GM21576 (cell line): Measurements from ENCODE around the gene NTM.

ENCODE experiments used
- ATAC-seq: cut with Tn5 transposase; IDR thresholded peaks from one replicate; pipeline ENCODE4 v1.9.1; 2021; ENCODE audit warnings: mild to moderate bottlenecking, moderate library complexity; ENCODE audit not compliant: unreplicated experiment

NTM gene

DNA sequence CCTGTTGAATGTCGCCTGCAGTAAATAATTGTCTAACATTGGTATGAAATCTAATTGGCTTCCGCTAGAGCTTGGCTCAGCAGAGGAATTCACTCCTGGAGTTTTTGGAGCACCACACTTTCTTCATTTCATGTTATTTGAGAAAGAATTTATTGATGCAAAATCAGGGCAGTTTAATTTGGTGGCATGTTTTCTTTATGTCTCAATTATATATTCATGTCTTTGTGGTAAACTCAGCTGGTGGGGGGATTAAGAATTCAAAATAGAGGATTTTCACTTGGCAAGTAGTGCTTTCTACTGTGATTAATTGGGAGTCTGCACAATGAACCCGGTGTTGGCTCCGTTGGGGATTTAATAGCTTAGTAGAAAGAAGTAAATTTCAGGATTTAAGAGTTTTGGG lies 784.4 kb downstream of the NTM start:
- ATAC-seq, result no peak

DNA sequence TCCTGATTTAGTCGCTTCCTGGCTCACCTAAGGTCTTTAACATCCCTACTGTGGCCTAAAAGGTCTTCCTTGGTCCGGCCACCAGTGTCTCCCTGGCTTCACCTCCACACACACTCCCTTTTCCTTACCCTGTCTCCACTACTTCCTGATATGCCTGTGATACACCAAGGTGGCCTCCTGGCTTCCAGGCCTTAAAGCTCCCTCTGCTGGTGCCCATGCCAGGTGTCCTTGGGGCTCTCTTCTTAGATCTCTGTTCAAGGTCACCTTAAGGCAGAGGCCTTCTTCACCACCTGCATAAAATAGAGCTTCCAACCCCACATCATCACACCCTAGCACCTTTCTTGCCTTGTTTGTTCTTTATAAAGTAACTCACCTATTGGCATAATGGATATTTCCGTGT lies 787.7 kb downstream of the NTM start:
- no peak for ATAC-seq

DNA sequence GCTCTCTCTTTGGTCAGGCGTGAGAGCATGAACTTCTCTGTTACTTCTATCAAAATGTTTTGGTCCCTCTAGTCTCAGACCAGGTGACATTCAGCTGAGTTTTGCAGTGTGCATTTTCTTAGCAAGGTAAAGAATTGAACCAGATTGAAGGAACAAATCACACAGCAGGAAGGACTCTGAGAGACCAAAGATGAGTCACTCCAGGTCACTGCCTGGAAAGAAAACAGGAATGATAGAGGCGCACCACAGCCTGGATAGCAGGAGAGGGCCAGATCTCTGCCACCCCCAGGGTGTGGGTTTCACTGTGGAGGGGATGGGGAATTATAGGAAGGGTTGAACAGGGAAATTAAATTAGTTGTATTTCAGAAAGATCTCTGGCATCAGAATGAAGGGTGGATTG lies 788.3 kb downstream of the NTM start:
- ATAC-seq, result no peak

DNA sequence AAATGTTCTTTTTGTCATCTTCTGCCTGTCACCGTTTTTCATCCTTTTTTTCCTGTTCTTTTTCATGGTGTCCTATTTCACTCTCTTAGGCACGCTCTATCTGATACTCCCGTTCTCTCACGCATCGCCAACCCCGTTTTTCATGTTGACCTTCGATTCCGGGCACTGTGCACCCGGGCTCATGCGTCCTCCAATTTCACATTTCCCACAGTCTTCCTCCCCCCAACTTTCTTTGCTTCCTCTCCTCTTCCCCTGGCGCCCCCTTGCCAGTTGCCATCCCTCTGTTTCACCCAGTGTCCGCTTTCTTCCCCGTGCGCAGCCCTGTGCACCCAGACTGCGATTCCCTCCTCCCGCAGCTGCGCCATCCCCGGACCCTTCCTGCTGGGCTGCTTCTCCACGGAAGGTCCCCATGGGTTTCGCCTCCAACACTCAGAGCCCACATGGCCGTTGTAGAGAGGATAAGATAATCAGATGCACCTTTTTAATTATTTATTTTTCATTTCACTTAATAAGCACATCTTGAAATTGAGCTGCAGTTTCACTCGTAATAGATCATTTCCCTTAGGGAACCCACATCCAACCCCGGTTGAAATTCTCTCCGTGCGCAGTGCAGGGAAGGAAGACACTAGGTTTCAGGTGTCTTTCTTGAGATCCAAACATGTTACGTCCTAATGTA lies 791.1 kb downstream of the NTM start:
- ATAC-seq, result no peak

DNA sequence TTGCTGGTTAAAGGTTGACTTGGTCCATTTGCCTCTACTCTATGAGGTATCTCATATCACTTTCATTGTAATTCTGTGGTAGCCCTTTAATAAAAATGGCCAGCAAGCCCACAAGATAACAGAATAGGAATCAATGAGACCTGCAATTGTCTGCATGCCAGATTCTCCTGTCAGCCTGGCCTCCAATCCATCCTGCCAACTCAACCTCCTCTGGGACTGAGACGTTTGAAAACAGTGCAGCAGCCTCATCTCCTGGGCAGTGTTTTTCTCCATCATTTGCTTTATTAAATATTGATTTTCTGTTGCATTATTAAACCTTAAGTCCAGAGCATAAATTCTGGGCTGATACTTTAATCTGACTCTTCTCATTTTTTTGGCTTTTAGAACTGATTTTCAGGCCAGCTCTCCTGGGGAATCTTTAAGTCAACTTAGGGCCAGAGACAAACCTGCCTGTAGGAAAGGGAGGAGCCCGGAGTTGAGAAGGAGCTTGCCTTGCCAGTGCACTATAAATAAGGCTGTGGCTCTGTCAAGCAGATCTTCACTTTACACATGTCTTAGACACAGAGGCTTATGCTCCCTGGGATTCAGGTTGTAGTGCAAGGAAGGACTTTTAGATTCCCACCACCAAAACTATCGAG lies 798.0 kb downstream of the NTM start:
- ATAC-seq, result no peak

DNA sequence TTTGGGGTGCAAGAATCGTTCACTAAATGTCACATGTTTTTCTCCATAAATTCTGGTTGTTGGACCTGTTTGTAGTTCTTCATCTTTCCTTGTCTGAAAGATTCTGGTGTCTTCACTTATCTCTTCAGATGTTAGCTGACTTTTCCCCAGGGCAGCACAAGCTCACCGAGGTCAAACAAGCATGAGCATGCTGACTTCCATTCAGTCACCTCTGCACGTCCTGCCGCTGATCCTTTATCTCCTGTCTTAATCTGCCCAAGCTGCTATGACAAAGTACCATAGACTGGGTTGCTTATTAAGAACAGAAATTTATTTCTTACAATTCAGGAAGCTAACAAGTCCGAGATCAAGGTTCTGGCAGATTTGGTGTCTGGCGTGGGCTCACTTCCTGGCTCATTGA lies 800.6 kb downstream of the NTM start:
- ATAC-seq, result no peak

DNA sequence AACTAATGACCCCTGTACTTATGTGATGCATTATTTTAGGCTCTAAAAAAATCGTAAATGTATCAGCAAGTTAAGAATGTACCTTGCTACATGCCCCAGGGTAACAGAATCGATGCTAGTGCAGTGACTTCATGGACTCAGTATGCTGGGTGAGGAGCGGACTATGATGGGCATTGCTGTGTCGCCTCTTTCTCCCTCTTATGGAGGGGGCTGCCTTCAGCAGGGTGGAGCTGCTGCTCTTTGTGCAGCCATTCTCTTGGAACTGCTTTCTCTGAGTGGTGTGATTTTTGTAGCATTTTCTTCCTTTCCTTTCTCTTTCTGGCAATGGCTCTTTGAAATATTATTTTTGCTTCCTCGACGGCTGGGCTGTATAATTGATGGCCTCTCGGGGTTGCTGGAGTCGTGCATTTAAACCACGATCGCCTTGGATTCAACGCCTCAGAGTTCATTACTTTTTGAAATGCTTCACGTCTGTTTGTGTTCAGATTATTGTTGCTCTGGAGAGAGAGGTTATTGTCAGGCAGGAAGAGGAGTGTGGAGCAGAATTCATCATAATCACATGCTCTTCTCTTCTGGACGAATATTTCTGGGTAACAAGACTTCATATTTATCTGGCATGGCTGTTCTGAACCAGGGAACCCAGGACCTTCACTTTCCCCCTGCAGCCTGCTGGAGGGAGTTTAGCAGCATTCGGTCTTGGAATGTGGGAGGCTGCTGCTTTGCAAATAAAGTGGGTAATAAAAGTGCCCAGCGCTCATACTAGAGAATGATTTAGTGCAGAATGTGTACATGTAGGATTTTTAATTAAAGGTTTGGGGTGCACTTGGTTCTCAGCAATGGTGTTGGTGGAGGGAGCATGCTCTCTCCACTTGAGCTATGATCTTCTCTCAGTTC lies 804.2 kb downstream of the NTM start:
- no peak for ATAC-seq

DNA sequence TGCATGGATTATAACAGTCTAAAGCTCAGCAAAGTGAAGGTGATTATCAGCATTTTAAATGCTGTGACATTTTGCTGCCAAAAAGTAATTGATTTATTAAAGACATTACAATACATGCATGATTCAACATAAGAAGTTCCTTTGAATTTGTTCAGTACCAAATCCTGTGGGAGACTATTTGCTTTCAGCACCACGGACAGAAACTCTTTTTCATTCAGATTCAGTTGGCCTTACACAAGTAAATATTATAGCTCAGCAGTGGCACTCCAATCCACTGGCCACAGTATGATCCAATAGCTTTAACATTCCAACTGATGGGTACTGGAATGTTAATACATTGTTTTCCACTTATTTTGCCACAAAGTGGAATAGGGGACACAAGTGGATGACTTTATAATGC lies 806.7 kb downstream of the NTM start:
- ATAC-seq, result no peak

DNA sequence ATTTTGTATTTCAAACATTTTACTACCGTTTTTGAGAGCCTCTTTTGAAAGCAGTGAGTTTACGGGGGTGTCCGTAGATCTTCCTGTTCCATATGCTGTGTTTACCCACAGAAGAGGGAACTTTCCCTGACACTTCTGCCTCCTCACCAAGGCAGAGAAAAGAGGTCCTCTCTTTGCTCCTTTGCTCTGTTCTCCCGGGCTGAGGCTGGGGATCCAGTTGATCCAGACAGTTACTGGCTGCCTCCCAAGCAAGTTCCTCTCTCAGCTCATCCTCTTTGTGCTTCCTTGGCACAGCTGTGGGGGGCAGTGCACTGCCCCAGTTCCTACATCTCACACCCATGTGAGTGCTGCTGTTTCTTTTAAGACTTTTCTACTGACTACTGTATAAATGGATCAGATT lies 813.7 kb downstream of the NTM start:
- ATAC-seq, result no peak

DNA sequence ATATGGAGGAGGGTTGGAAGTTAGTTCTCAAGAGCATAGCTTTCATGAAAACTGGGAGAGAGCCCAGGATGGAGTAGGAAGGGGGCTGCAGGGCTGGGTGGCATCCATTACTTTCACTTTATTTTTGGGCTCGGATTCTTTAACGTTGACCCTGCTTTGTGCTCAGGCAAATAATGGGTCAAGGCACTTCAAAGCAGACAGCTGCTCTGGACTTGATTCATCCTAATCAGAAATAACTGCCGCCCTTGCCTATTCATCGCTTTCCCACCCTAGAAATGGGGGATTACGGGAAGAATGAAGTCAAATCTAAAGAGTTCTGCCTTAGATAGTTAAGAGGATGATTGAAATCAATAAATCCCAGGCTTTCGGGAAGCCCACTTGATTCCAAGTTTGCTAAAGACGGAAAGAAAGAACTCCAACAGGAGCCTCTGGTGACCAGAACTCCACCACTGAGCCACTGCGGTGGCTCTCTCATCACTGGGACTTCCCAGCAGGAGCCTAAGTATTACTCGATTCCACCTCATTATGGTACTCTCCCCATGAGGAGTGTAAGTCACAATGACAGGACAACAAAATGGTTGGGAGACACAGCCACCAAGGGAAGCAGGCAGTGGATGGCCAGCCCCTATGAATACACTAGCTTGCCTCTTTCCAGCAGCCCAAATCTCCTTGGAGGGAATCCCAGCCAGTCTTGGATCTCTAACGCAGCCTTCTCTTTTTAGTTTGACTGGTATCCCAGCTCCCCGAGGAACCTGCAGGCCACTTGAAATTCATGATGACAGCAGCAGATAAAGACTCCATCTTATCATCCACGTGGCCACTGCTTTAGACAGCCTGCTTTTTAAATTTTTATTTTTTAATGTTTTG lies 815.5 kb downstream of the NTM start:
- no peak for ATAC-seq

DNA sequence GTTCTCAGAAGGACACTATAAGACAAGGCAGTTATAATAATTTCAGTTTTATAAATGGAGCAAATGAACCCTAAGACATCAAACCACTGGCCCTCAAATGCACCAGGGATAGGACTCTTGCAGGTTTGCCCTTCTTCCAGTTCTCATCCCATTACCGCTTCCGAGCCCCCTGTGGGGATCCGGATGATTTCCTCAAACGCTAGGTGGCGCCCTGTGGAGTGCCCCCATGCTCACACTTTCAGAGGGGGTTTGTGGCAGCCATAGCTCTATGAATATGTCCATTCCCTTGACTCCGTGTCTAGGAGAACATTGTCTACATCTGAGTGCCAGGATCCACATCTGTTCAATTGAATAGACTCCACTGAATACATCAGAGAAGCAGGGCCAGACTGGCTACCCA lies 816.3 kb downstream of the NTM start:
- no peak for ATAC-seq

DNA sequence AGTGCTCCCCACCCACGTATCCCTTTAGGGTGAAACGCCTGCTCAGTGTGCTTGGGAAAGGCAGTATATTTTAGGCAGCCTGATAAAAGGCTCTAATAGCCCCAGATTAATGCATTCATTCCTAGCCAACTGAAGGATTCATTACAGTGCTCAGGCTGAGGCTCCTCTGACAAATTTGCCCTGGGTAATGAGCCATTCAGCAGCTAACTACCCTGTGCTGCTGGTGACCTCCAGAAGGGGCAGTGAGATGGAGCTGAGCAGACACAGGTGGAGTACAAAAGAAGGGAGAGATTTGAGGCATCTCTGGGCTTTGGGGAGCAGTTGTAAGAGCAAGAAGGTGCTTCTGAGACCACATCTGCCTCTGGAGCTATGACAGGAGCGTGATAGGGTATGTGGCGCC lies 817.0 kb downstream of the NTM start:
- ATAC-seq, result no peak

DNA sequence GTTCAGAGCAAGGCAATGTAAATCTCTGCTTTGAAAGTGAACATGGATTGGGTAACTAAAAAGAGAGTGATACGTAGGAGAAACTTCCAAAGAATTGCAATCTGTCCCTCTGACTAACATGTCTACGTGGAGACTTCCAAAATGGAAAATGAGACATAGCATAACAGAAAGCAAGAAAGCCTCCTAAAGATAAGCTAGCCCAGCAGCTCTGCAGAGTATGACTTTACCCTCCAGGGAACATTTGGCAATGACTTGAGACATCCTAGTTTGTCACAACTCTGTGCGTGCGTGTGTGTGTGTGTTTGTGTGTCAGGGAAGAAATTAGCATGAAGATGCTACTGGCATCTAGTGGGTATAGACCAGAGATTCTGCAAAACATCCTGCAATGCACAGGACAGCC lies 817.4 kb downstream of the NTM start:
- no peak for ATAC-seq

DNA sequence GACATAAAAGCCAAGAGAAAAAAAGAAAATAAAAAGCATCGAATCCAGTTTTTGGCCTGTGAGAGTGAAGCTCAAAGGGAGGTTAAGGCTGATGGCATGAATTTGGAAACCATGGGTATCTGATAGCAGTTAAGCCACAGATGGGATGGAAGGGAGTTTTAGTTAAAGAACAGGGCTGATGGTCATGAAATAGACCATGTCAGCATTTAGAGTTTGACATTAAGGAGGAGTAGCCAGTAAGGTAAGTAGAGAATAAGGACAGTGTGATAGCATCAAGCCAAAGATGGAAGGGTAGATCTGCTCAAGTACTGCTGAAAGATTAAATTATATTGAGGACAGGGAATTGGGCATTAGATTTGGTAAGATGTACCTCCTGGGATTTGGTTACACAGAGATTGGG lies 826.5 kb downstream of the NTM start:
- no peak for ATAC-seq

DNA sequence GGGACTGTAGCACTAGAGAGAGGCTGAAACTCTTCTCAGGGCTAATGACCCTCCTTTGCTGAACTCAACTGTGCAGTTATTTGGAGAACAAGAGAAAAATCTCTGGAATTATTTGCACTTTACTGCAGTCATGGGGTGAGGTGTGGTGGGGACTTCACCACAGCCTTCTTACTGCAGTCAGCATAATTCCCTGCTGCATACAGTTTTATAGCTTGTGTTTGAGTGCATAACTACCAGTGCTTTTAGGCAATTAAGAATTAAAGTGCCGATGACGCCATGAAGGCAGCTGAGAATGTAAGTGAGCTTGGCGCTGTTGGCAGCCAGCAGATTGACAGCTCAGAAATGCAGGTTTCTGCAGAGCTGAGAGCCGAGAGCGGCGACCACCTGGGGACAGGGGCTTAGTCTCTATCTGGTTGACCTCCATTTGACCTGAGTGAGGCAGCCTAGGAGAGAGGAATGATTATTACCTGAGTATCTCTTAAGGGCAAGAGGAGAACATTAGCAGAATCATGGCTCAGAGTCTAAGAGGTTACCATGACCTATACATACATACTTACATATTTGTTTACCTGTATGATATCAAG lies 830.0 kb downstream of the NTM start:
- no peak for ATAC-seq

DNA sequence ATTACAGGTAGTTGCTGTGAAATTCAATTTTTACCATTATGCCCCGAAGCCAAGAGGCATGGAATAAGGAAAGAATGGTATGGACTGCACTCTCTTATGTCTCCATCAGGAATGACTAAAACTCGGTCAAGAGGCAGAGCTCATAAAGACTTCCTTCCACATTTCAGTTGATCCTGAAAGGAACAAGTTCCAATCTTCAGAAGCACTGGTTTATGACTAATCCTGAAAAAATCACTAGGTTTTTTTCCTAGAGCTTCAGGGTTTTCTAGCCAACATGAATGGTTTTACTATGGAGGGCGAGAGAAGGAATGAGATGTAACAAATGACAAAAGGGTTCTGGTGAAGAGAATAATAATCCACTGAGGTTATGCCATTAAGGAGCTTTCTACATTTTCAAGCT lies 832.2 kb downstream of the NTM start:
- ATAC-seq, result no peak

DNA sequence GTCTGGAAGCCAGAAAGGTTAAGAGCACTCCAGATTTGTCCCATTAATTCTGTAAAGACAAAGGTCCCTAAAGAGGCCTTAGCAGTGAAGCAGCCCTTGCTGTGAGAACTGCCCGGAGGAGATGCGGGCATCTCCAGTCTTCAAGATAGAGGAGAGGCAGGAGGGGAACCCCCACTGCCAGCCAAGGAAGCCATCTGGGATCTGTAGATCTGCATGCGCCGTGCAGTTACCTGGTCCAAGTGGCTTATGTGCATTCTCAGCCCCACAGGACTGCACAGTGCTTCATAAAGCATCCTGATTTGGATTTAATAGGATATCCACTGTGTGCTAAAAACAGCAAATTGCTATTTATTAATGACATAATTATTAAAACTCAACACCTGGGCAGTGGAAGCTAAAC lies 834.6 kb downstream of the NTM start:
- ATAC-seq, result no peak

DNA sequence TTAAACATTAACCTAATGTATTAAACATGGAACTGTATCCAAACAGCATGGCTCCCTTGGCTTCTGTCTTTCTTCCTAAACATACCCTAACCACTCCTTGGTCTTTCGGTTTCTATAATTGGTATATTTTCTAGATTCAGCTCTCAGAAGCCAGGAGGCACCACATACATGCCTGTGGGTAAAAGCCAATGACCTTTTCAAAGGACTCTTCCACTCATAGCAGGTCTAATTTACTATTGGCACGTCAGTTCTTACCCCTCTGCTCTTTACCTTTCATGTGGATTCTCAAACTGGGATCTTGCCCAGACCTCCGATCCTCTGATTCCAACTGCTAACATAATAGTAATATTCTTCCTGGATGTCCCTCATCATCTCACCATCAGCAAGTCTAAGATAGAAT lies 835.1 kb downstream of the NTM start:
- no peak for ATAC-seq

DNA sequence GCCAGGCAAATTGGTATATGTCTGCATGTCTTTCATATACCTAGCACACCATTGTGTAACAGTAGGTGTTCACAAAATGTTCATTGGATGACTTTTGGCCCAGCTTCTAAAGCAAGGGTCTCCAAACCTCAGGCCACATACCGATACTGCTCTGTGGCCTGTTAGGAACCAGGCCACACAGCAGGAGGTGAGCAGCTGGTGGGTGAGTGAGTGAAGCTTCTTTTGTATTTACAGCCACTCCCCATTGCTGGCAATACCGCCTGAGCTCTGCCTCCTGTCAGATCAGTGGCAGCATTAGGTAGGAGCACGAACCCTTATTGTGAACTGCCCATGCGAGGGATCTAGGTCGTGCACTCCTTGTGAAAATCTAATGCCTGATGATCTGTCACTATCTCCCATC lies 836.6 kb downstream of the NTM start:
- ATAC-seq, result no peak

DNA sequence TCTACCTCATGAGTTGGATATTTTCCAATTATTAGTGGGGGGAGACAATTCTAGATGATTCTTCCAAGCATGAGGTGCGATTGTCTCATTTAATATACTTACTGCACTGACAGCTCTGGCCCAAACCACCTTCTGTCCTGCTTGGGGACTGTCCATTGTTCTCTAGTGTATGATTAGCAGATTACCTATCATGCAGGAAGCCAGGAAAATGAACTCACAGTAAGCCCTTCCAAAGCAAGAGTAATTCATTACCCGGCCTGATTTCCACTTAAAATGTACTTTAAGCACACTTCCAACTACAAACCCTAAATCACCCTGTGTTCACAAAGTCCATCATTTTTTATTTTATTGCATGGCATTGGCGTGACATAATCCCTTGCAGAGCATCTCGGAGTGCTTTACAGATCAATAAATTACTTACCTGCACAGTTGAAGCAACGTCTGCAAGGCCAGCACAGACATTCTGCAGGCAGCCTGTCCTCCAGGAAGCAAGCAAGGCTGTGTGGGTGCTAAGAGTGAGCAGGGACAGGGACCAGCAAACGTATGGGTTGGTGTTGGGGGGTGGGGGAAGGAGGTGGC lies 838.2 kb downstream of the NTM start:
- ATAC-seq, result no peak
